PFSK-1 (cell line): Measurements from ENCODE around the gene TRPM3.

ENCODE experiments used
- FOXP2 ChIP-seq: optimal IDR thresholded peaks from 2 replicates; pipeline ENCODE3; 2011; ENCODE audit warnings: borderline replicate concordance, control low read depth, inconsistent platforms; ENCODE audit not compliant: insufficient read depth; ENCODE audit errors: extremely low read length, extremely low read depth
- POLR2AphosphoS5 ChIP-seq: IDR thresholded peaks from 2 replicates; pipeline ENCODE4 v1.6.1; 2012; ENCODE audit warnings: low read depth, mild to moderate bottlenecking, control low read depth, low read length, moderate library complexity
- REST ChIP-seq, 2 experiments: IDR thresholded peaks; 2 replicates each; pipeline versions ENCODE4 v1.6.1 to v1.8.0; 2011 to 2012; ENCODE audit warnings: low read depth in 2 of 2, low read length in 2 of 2, control low read depth in 1 of 2, inconsistent platforms in 1 of 2, mild to moderate bottlenecking in 1 of 2, moderate library complexity in 1 of 2; ENCODE audit not compliant: insufficient read depth in 1 of 2
- SIN3A ChIP-seq: IDR thresholded peaks from 2 replicates; pipeline ENCODE4 v1.6.1; 2012; ENCODE audit warnings: mild to moderate bottlenecking, low read length, moderate library complexity, borderline replicate concordance; ENCODE audit not compliant: insufficient read depth
- TAF1 ChIP-seq: IDR thresholded peaks from 2 replicates; pipeline ENCODE4 v1.6.1; 2012; ENCODE audit warnings: low read length, control low read depth, borderline replicate concordance; ENCODE audit not compliant: insufficient read depth

Gene TRPM3

DNA sequence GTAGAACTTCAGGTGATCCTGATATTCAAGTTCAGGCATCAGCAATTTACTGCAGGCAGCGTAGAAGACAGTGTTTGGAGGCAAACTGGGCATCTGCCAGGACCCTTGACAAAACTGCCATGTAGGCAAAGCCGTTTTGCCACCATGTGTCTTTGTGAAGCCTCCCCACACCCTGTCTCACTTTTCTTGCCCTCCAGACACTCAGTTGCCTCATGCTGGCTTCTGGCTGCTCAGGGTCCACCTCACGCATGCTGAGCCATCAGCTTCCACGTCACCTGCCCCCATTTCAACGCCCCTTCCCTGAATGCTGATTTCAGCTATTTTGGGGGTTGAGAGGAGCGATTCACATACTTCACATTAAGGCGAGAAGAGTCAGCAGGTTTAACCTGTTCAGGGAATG, 541.7 kb downstream of the TRPM3 start:
- TF ChIP-seq REST (IDR thresholded peaks at IDR 0.05; ENCODE audit: insufficient read depth in 1 of 2, low read depth in 2 of 2, low read length in 2 of 2) (no peak), FOXP2 (no peak), SIN3A (no peak), POLR2AphosphoS5 (no peak), TAF1 (no peak)

GRCh38 chr9:70578720-70579119, 542.7 kb downstream of the TRPM3 start:
- TF ChIP-seq FOXP2 (no peak), TAF1 (no peak)

DNA sequence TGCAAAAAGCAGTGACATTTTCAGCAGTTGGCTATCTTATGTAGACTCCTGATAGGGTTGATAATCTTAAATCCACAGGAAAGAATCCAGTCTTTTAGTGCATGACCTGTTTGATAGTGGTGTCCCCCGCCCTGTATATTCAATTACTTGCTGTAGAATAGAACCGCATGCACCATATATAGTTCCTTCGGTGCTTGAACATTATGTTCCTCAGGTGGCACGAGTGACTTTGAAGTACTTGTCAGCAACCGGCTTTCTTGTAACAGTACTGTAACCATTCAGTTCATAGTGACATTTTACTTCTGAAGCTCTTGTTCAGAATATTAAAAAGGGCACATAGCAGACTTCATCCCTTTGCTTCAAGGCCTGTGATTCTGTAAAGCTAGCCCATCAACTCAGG, 543.8 kb downstream of the TRPM3 start:
- no peak for TF ChIP-seq FOXP2
- no peak for TF ChIP-seq REST (IDR thresholded peaks at IDR 0.05; ENCODE audit: insufficient read depth in 1 of 2, low read depth in 2 of 2, low read length in 2 of 2)
- no peak for TF ChIP-seq TAF1
- TF ChIP-seq SIN3A = no peak
- no peak for TF ChIP-seq POLR2AphosphoS5

DNA sequence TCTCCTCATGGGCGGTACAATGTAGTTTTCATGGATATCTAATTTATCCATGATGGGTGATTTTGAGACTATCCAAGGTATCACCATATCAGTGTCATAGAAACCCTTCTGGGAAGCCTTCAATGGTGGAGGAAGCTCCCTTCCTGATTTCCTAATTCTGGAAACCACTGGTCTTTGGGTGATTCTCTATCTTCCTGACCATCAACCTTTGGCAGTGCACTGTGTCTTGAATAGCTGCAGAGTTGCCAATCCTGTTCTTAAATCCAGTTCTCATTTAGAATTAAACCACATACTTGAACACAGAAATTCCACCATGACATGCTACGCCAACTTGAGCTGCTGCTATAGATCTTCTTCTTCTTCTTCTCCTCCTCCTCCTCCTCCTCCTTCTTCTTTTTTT, 545.3 kb downstream of the TRPM3 start:
- no peak for TF ChIP-seq REST (IDR thresholded peaks at IDR 0.05; ENCODE audit: insufficient read depth in 1 of 2, low read depth in 2 of 2, low read length in 2 of 2)
- no peak for TF ChIP-seq POLR2AphosphoS5
- no peak for TF ChIP-seq SIN3A
- TF ChIP-seq FOXP2 = no peak
- no peak for TF ChIP-seq TAF1

DNA sequence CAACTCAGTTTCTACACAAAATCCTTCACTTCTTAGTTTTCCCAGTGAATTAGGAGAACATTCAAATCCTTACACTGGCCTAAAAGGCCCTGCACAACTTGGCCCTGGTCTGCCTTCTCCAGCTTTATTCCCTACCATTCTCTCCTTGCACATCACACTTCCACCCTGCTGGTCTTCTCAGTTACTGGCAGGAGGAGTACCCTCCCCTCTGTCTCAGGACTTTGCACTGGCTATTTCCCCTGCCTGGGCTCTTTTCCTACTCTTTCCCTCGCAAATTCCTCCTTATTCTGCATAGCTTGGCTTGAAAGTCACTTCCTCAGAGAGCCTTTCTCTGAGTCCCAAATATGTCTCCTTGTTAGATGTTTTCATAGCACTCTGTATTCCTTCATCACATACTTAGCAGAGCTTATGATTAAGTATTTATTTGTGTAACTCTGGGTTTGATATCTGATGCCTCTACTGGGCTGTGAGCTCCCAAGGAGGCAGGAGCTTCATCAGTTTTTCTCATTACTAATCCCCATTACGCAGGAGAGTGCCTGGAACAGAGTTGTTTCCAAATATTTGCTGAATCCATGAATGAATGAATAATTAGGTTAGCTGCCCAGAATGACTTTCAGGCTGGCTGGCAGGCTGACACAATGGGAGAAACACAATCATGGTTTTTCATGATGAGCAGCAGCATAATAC, 547.1 kb downstream of the TRPM3 start:
- no peak for TF ChIP-seq SIN3A
- no peak; a peak in 1 of 4 replicates for TF ChIP-seq REST (IDR thresholded peaks at IDR 0.05; ENCODE audit: insufficient read depth in 1 of 2, low read depth in 2 of 2, low read length in 2 of 2)
- no peak for TF ChIP-seq FOXP2
- TF ChIP-seq POLR2AphosphoS5 = no peak
- no peak for TF ChIP-seq TAF1
